Vagina (tissue), 2 donors: Measurements from ENCODE around the gene ZNF263.

Experiments used
- CTCF ChIP-seq, 3 experiments: fragments of 450-650 bp in 2 of 3; fragments of 200-600 bp in 1 of 3; sonication (generic) in 1 of 3; IDR thresholded peaks; one replicate each; pipeline ENCODE4 v1.5.1; 2017 to 2019; ENCODE audit warnings: antibody characterized with exemption in 3 of 3, mild to moderate bottlenecking in 2 of 3, moderate library complexity in 2 of 3
- POLR2A ChIP-seq, 2 donors: fragments of 450-650 bp; IDR thresholded peaks; one replicate each; pipeline ENCODE4 v1.6.1; 2017; ENCODE audit warnings: antibody characterized with exemption in 2 of 2, mild to moderate bottlenecking in 2 of 2, moderate library complexity in 2 of 2
- POLR2AphosphoS5 ChIP-seq, 2 donors: sonication (generic); formaldehyde crosslinking; IDR thresholded peaks; one replicate each; pipeline ENCODE4 v1.9.0; 2017; ENCODE audit warnings: antibody characterized with exemption in 2 of 2, mild to moderate bottlenecking in 2 of 2, low read depth in 1 of 2; ENCODE audit not compliant: insufficient read depth in 1 of 2

- TF ChIP-seq CTCF (IDR thresholded peaks at IDR 0.05), result no peak
- no peak for TF ChIP-seq POLR2A (IDR thresholded peaks at IDR 0.05)
- no peak for TF ChIP-seq POLR2AphosphoS5 (IDR thresholded peaks at IDR 0.05; ENCODE audit: insufficient read depth in 1 of 2, low read depth in 1 of 2)
These were observed 29.0 kb upstream of the ZNF263 start for GRCh38 chr16:3254309-3254708.
